T-helper 1 cell treated with Interleukin-12 subunit alpha and Interleukin-12 subunit beta and Interleukin-4 antibody, amounts not matched to agents 30 μg/mL and 1 μg/mL, for 36 hours (primary cell): ENCODE results near the gene AIG1.
"Not testable (repeated sequence)": the region's sequence is repeated elsewhere in the genome, so short reads cannot be mapped to it uniquely, and the experiment has no call there.

Experiments used
- H3K27ac Mint-ChIP-seq: one replicate; pipeline ENCODE4 v1.8.0; 2021; ENCODE audit warnings: mild to moderate bottlenecking, mixed read lengths
- H3K27me3 Mint-ChIP-seq: one replicate; pipeline ENCODE4 v1.8.0; 2021; ENCODE audit warnings: low read depth, mixed read lengths
- H3K36me3 Mint-ChIP-seq: one replicate; pipeline ENCODE4 v1.8.0; 2021; ENCODE audit warnings: low read depth, mixed read lengths
- H3K4me1 Mint-ChIP-seq: one replicate; pipeline ENCODE4 v1.8.0; 2021; ENCODE audit warnings: low read depth, mixed read lengths
- H3K4me3 Mint-ChIP-seq: one replicate; pipeline ENCODE4 v1.8.0; 2021; ENCODE audit warnings: mild to moderate bottlenecking, moderate library complexity, mixed read lengths
- H3K9me3 Mint-ChIP-seq: one replicate; pipeline ENCODE4 v1.8.0; 2021; ENCODE audit warnings: mixed read lengths

AIG1 gene

GRCh38 chr6:143060806-143061596 lies at the start of gene AIG1:
AIG1 (plus strand) TSS chr6:143060889; CDS start chr6:143060926, 37 bp downstream.
- Mint-ChIP-seq H3K27ac (peak within 1 kb of the TSS; percentile 94), H3K4me1 (peaks cover 26% of the 10 kb centered on the region), H3K9me3 (no peaks in the 10 kb centered on the region), H3K36me3 (no peaks in the 10 kb centered on the region), H3K4me3 (peak within 1 kb of the TSS; percentile 92), H3K27me3 (no peaks in the 10 kb centered on the region)

GRCh38 chr6:143014764-143015163 lies 45.9 kb upstream of the AIG1 start:
- Mint-ChIP-seq H3K4me1 (no peaks in the 10 kb centered on the region), H3K4me3 (no peak overlapping the region), H3K27ac (no peak overlapping the region), H3K27me3 (no peaks in the 10 kb centered on the region), H3K9me3 (peaks cover 10% of the 10 kb centered on the region), H3K36me3 (peaks cover 3% of the 10 kb centered on the region)

- Mint-ChIP-seq H3K4me1 (no peaks in the 10 kb centered on the region), H3K4me3 (no peak overlapping the region), H3K27me3 (no peaks in the 10 kb centered on the region), H3K27ac (no peak overlapping the region), H3K9me3 (peaks cover 12% of the 10 kb centered on the region), H3K36me3 (peaks cover 3% of the 10 kb centered on the region)
Measured at GRCh38 chr6:143015300-143015706, 45.4 kb upstream of the AIG1 start.

GRCh38 chr6:143018955-143019354 lies 41.7 kb upstream of the AIG1 start:
- Mint-ChIP-seq H3K36me3 (peaks cover 3% of the 10 kb centered on the region), H3K27me3 (no peaks in the 10 kb centered on the region), H3K4me1 (no peaks in the 10 kb centered on the region), H3K9me3 (peaks cover 24% of the 10 kb centered on the region), H3K4me3 (no peak overlapping the region), H3K27ac (no peak overlapping the region)

- not testable (repeated sequence) for H3K4me1 Mint-ChIP-seq, H3K27me3 Mint-ChIP-seq, H3K27ac Mint-ChIP-seq, H3K4me3 Mint-ChIP-seq, H3K36me3 Mint-ChIP-seq
- peaks cover 20% of the 10 kb centered on the region for H3K9me3 Mint-ChIP-seq
Measured at GRCh38 chr6:143020862-143021261, 39.8 kb upstream of the AIG1 start.

- H3K9me3 Mint-ChIP-seq = peaks cover 20% of the 10 kb centered on the region
- no peaks in the 10 kb centered on the region for H3K4me1 Mint-ChIP-seq
- H3K4me3 Mint-ChIP-seq = no peak overlapping the region
- H3K27ac Mint-ChIP-seq = no peak overlapping the region
- H3K27me3 Mint-ChIP-seq = no peaks in the 10 kb centered on the region
- H3K36me3 Mint-ChIP-seq = peaks cover 3% of the 10 kb centered on the region
Measured at GRCh38 chr6:143021543-143021942, 39.1 kb upstream of the AIG1 start.

- H3K36me3 Mint-ChIP-seq = peaks cover 3% of the 10 kb centered on the region
- H3K4me3 Mint-ChIP-seq = no peak overlapping the region
- H3K27ac Mint-ChIP-seq = no peak overlapping the region
- H3K4me1 Mint-ChIP-seq = peaks cover 4% of the 10 kb centered on the region
- no peaks in the 10 kb centered on the region for H3K27me3 Mint-ChIP-seq
- H3K9me3 Mint-ChIP-seq = peaks cover 20% of the 10 kb centered on the region
Measured at GRCh38 chr6:143022587-143022986, 38.1 kb upstream of the AIG1 start.

GRCh38 chr6:143023695-143024094 lies 37.0 kb upstream of the AIG1 start:
- Mint-ChIP-seq H3K4me3 (no peak overlapping the region), H3K36me3 (peaks cover 3% of the 10 kb centered on the region), H3K4me1 (peaks cover 4% of the 10 kb centered on the region), H3K27me3 (no peaks in the 10 kb centered on the region), H3K27ac (no peak overlapping the region), H3K9me3 (peaks cover 17% of the 10 kb centered on the region)

GRCh38 chr6:143024977-143025376 lies 35.7 kb upstream of the AIG1 start:
- peaks cover 4% of the 10 kb centered on the region for H3K4me1 Mint-ChIP-seq
- no peaks in the 10 kb centered on the region for H3K27me3 Mint-ChIP-seq
- H3K4me3 Mint-ChIP-seq = no peak overlapping the region
- no peak overlapping the region for H3K27ac Mint-ChIP-seq
- H3K9me3 Mint-ChIP-seq = peaks cover 14% of the 10 kb centered on the region
- no peaks in the 10 kb centered on the region for H3K36me3 Mint-ChIP-seq

GRCh38 chr6:143026696-143027449 lies 33.8 kb upstream of the AIG1 start:
- H3K27me3 Mint-ChIP-seq = no peaks in the 10 kb centered on the region
- H3K4me1 Mint-ChIP-seq = peaks cover 4% of the 10 kb centered on the region
- H3K36me3 Mint-ChIP-seq = no peaks in the 10 kb centered on the region
- no peaks in the 10 kb centered on the region for H3K9me3 Mint-ChIP-seq
- no peak overlapping the region for H3K4me3 Mint-ChIP-seq
- no peak overlapping the region for H3K27ac Mint-ChIP-seq

- Mint-ChIP-seq H3K4me3 (no peak overlapping the region), H3K4me1 (peaks cover 4% of the 10 kb centered on the region), H3K27me3 (peaks cover 11% of the 10 kb centered on the region), H3K36me3 (peaks cover 1% of the 10 kb centered on the region), H3K27ac (no peak overlapping the region), H3K9me3 (peaks cover 5% of the 10 kb centered on the region)
Measured at GRCh38 chr6:143034689-143035334, 25.9 kb upstream of the AIG1 start.

- H3K27me3 Mint-ChIP-seq = peaks cover 11% of the 10 kb centered on the region
- peaks cover 5% of the 10 kb centered on the region for H3K9me3 Mint-ChIP-seq
- no peak overlapping the region for H3K27ac Mint-ChIP-seq
- peaks cover 1% of the 10 kb centered on the region for H3K36me3 Mint-ChIP-seq
- peaks cover 9% of the 10 kb centered on the region for H3K4me1 Mint-ChIP-seq
- no peak overlapping the region for H3K4me3 Mint-ChIP-seq
Measured at GRCh38 chr6:143037470-143037869, 23.2 kb upstream of the AIG1 start.

GRCh38 chr6:143038833-143039232 lies 21.9 kb upstream of the AIG1 start:
- no peak overlapping the region for H3K4me3 Mint-ChIP-seq
- no peak overlapping the region for H3K27ac Mint-ChIP-seq
- H3K9me3 Mint-ChIP-seq = peaks cover 3% of the 10 kb centered on the region
- H3K27me3 Mint-ChIP-seq = peaks cover 11% of the 10 kb centered on the region
- H3K36me3 Mint-ChIP-seq = peaks cover 1% of the 10 kb centered on the region
- H3K4me1 Mint-ChIP-seq = peaks cover 9% of the 10 kb centered on the region

GRCh38 chr6:143039548-143039947 lies 21.1 kb upstream of the AIG1 start:
- Mint-ChIP-seq H3K27ac (no peak overlapping the region), H3K36me3 (no peaks in the 10 kb centered on the region), H3K27me3 (peaks cover 16% of the 10 kb centered on the region), H3K4me3 (no peak overlapping the region), H3K4me1 (peaks cover 9% of the 10 kb centered on the region), H3K9me3 (peaks cover 4% of the 10 kb centered on the region)

- Mint-ChIP-seq H3K4me3 (no peak overlapping the region), H3K27ac (no peak overlapping the region), H3K9me3 (peaks cover 4% of the 10 kb centered on the region), H3K4me1 (peaks cover 9% of the 10 kb centered on the region), H3K36me3 (no peaks in the 10 kb centered on the region), H3K27me3 (peaks cover 16% of the 10 kb centered on the region)
Measured at GRCh38 chr6:143040018-143040417, 20.7 kb upstream of the AIG1 start.
